Left colon (tissue), 2 donors: ENCODE data around the gene PROX2. TPM values are rescaled to one million over a fixed set of nuclear protein-coding genes. Genes with fewer than 3 reads are reported as not detected.
A peak's percentile ranks its signal among the peaks of the same experiment; 100 is the strongest.

Experiments
- ATAC-seq: fragments of 200-7000 bp; cut with Tn5 transposase; one replicate; pipeline ENCODE4 v1.9.1; 2020; ENCODE audit warnings: mild to moderate bottlenecking, moderate library complexity
- DNase-seq, 2 donors: peaks; one replicate each; pipeline ENCODE4 v3.0.0-alpha.2; 2020
- intact Hi-C, 2 donors: fragments of 100-400 bp; cut with DNase I in 1 of 2; cut with micrococcal nuclease in 1 of 2; formaldehyde crosslinking; loops; one replicate each; pipeline versions ENCODE4 v1.11.2 to v1.14.0; 2022; cut with DNase I, micrococcal nuclease
- total RNA-seq, 2 donors: library from RNA; stranded (reverse); fragmentation: NEBNext Ultra II Directional; extraction: Animal tissue kit (Norgen Biotek cat#: 25700); gene quantifications; one replicate each; pipeline ENCODE4 v1.2.1, GENCODE V29; 2021
- donor health status: DM: no; HTN: no; CAD: no.
- donor health status: DM: yes; HTN: yes; CAD: no.

Gene PROX2
- total RNA-seq, 2 donors from 2014 or later, result not detected

GRCh38 chr14:74855945-74856344, 20.0 kb downstream of the PROX2 start:
- ATAC-seq, result no peak

GRCh38 chr14:74855021-74855420, 20.9 kb downstream of the PROX2 start:
- DNase-seq (no peak), ATAC-seq (no peak)
- intact Hi-C loops, result no loop called here

More at GRCh38 chr14:74855945-74856344, 20.0 kb downstream of the PROX2 start:
- no peak for DNase-seq
- intact Hi-C loops, result no loop called here

DNA sequence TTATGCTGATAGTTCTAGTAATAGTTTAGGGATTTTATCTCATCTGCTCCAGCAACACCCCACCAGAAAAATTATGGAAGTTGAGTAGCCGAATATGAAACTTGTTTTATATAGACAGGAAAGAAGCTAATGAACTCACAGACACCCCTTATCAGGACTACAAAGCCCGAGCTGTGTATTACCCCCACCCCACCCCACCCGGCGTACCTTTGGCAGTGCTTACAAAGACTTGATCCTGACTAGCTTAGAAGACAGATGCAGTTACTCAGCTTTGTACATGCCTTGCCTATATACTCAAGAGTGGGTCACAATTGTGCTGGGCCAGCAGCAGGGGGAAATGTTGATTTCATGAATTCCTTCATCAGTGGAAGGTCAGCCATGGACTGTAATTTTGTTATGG, 22.4 kb downstream of the PROX2 start:
- no peak for ATAC-seq
- intact Hi-C loops, result no loop called here
- DNase-seq, result no peak

DNA sequence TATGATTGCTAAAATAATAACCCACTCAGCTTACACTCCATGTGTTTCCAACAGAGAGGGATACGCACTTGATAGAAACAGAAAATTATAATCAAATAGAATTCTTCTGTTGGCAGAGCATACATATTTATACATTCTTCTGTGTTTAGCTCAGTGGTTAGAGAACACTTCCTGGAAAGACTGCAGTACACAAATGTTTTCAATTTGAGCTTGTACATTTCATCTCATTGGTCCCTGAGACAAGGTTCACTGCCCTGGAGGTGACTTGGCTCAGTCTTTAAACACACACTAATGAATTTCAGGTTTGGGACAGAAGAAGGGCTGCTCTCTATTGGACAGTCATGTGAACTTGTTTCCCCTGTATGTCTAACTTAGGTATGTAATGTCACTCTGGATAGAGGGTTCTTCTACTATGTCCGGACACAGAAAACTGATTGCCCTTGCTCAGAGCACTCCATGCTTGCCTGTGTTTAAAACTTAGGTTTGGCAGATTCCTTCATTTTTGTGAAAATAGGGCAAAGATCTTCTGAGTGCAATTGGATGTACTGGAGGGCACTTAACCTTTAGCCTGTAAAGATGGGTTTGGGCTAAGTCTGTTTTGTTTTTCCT, 22.9 kb downstream of the PROX2 start:
- DNase-seq, result no peak
- intact Hi-C loops, result no loop called here
- peak; percentile 45 for ATAC-seq

- intact Hi-C loops, result no loop called here
- ATAC-seq (no peak), DNase-seq (no peak)
These were observed 27.2 kb downstream of the PROX2 start for GRCh38 chr14:74848768-74849167.

DNA sequence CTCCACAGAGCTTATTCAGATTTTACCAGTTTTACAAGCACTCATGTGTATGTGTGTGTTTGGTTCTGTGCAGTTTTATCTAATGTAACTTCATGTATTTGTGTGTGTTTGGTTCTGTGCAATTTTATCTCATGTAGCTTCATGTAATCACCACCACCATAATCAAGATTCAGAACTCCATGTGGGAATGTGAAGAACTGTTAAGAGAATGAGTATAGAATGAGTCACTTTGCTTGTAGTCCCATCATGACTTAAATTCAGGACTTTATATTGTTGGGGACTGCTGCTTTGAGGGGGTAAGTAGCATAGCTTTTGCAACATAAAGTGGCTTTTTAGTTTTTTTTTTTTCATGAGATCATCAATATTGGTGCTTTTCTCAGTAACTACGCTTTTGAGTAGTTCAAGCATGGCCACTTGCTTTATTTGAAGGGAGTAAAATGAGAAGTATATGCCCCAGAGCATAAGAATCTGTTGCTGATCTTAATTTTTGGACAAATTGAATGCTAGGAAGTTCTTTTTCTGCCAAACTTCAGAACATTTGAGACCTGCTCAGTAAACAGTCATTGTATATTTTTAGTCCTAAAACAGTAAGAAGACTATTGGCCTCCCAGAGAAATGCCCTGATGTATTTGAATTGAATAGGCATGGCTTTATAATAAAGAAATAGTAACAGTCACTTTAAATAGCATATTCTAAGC, 28.8 kb downstream of the PROX2 start:
- DNase-seq (no peak), ATAC-seq (no peak)
- intact Hi-C loops, result no loop called here

DNA sequence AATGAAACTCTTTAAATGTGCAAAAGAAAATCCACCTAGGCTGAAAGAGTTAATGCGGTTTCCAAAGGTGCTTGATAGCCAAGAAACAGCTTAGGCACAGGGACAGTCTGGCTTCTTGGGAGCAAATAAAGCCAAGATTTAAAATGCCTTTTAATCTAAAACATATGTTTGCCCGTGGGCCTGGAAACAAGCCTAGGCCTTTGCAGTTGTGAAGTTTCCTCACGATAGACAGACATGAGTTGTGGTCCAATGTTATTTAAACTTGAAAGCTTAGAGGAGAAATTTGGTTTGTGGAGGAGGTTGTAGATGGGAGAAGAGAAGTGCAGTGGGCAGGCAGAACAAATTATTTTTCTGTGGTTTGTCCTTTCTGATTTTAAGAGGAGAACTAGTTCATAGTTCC, 29.8 kb downstream of the PROX2 start:
- intact Hi-C loops, result no loop called here
- no peak for ATAC-seq
- DNase-seq, result no peak

DNA sequence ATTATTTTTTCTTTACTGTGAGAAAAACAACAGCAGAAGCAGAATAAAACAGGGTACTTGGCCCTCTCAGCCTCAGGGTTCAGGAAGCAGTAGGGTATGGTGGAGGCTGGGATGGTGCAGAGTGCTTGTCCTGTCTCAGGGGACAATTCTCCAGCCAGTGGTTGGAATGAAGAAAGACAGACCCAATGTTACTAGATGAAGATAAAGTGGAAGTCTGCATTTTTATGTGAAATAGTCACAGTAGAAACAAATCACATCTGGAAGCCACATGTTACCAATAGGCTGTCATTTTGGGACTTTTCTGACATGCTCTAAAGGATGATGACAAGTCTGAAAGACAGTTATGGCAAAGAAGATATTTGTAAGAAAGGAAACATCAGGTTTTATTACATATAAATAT, 32.3 kb downstream of the PROX2 start:
- intact Hi-C loops, result no loop called here
- ATAC-seq, result no peak
- no peak for DNase-seq

- DNase-seq (no peak), ATAC-seq (no peak)
- intact Hi-C loops, result no loop called here
These were observed 34.4 kb downstream of the PROX2 start for GRCh38 chr14:74841230-74842207.

GRCh38 chr14:74840603-74841030, 35.3 kb downstream of the PROX2 start:
- intact Hi-C loops, result no loop called here
- DNase-seq, result no peak
- ATAC-seq, result no peak

DNA sequence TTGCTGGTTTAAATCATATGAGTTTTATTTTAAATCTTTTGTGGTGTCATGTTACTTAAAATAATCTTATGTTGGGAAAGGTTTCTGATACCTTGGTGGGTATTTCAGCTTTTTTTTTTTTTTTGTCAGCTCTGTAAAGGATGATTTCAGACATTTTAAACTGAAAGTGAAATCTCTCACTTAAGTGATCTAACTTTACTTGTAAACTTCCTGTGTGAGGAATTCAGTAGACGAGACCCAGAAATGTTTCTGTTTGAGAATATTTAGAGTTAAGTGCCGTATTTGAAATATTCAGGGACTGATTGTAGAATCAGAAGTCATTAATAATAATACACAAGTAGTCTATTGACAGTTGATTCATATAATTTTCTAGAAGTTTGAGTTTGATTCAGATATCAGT, 37.8 kb downstream of the PROX2 start:
- DNase-seq, result no peak
- ATAC-seq, result no peak

GRCh38 chr14:74836251-74836960, 39.5 kb downstream of the PROX2 start:
- no peak for ATAC-seq
- intact Hi-C loops, result no loop called here
- DNase-seq, result no peak

More for the DNA sequence above, 37.8 kb downstream of the PROX2 start:
- intact Hi-C loops, result no loop called here

DNA sequence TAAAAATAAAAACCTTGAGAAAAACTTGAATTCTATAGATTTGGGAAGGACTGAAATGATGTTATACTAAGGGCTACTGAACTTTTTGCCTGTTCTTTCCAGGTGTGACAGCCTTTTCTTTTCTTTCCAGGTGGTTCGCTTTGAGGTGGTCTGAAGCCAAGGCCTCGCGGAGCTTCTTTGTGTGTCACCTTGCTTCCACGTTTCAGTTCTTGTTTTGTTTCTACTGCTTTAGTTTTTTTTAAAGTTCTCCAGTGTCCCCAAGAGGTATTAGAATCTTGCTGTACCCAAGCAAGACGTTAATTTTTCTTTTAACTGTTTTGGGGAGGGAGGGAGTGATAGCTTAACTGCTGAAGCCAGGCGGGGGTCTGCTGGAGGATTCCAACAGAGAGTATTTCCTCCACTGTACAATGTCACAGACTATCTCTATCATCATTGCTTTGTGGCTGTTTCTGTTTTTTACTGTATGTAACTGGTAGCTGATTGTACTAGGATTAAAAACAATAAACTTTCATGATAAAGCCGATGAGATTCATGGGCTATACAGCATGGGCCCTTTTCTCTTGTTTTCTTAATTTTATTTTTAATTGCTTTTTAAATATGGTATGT, 40.2 kb downstream of the PROX2 start:
- intact Hi-C loops, result no loop called here
- ATAC-seq, result no peak
- DNase-seq, result no peak

DNA sequence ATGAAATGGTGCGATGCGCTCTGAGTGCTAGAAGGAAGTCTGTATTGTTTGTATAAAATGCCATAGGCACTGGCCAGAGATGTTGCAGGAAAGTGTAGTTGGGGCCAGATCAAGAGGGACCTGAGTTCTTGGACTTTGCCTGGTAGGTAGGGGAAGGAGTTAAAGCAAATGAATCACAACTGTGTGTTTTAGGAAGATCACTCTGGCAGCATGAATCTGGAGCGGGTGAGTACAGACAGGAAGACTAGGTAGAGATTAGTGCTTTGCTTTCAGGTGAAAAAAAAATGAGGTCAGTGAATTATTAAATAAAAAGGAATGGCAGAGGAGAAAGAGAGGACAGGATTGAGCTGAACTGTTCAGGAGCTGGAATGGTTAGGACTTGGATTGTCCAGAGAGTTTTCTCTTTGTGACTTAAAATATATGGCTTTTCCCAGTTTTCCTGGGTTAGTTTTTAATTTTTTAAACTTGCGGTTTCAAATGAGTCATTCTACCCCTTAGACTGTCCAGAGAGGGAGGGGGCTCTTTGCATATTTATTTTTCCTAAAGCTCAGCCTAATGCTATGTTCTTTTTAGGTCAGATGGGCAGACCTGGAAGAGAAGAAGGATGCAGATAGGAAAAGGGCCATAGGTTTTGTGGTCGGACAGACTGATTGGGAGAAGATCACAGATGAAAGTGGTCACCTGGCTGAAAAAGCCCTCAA, 41.1 kb downstream of the PROX2 start:
- no peak for ATAC-seq
- intact Hi-C loops, result no loop called here
- no peak for DNase-seq

GRCh38 chr14:74832849-74833248, 43.1 kb downstream of the PROX2 start:
- ATAC-seq (no peak), DNase-seq (no peak)
- intact Hi-C loops, result no loop called here

GRCh38 chr14:74829251-74829650, 46.7 kb downstream of the PROX2 start:
- no peak for ATAC-seq
- DNase-seq, result no peak
- intact Hi-C loops, result no loop called here

DNA sequence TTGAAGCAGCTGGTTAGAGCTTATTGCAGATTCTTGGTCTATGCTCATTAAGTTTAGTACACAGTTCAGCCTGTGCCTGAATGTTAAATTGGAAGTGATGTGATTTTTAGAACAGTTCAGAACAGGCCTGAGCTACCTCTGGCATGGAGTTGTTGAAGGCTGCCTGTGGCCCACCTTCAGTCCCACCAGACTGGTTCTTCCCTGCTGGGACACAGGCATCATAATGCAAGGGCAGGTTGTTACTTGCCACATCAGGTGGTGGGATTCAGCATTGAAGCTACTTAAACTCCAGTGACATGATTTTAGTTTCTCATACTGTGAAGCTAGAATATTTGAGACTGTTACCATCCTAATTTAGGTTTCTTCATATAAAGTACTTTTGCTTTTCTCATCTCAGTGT, 49.4 kb downstream of the PROX2 start:
- DNase-seq (no peak), ATAC-seq (no peak)
- intact Hi-C loops, result no loop called here
